Lower leg skin (tissue), 4 donors: ENCODE measurements around the gene CAND1. TPM values are rescaled to one million over a fixed set of nuclear protein-coding genes. Genes with fewer than 3 reads are reported as not detected.

ENCODE experiments used
- DNase-seq, 2 donors: peaks; one replicate each; pipeline ENCODE4 v3.0.0-alpha.2; 2019; ENCODE audit warnings: low spot score in 2 of 2
- H3K4me3 ChIP-seq: fragments of 200-600 bp; sonication (generic); 2 replicates; pipeline ENCODE4 v1.5.1; 2017; ENCODE audit warnings: mild to moderate bottlenecking, low read depth; ENCODE audit not compliant: poor library complexity, severe bottlenecking
- POLR2A ChIP-seq, 2 donors: fragments of 450-650 bp; IDR thresholded peaks; one replicate each; pipeline ENCODE4 v1.6.1; 2016 to 2017; ENCODE audit warnings: antibody characterized with exemption in 2 of 2, mild to moderate bottlenecking in 1 of 2, moderate library complexity in 1 of 2
- WGBS, 2 donors: methylation state at CpG; one replicate each; pipeline ENCODE4 v1.1.5; 2018; 5-methylcytosine and 5-hydroxymethylcytosine counted together
- intact Hi-C: fragments of 100-400 bp; cut with DNase I; formaldehyde crosslinking; loops from one replicate; pipeline ENCODE4 v1.15.0; 2023; ENCODE audit warnings: low total_unique reads
- total RNA-seq, 4 donors: library from RNA; depleted of rRNA; stranded (reverse); fragments of >200 nt; gene quantifications; one replicate each; pipeline ENCODE4 v1.1.0, GENCODE V29; 2016
- TF ChIP-seq, protein P1 (sequence below), 3 donors: fragments of 450-650 bp; IDR thresholded peaks; one replicate each; pipeline ENCODE4 v1.5.1; 2016; ENCODE audit warnings: antibody characterized with exemption in 3 of 3, mild to moderate bottlenecking in 3 of 3, moderate library complexity in 2 of 3

CAND1 gene
- total RNA-seq, 4 donors from 2014 or later, result 46.2 to 75.5 (median 70.3) TPM

DNA sequence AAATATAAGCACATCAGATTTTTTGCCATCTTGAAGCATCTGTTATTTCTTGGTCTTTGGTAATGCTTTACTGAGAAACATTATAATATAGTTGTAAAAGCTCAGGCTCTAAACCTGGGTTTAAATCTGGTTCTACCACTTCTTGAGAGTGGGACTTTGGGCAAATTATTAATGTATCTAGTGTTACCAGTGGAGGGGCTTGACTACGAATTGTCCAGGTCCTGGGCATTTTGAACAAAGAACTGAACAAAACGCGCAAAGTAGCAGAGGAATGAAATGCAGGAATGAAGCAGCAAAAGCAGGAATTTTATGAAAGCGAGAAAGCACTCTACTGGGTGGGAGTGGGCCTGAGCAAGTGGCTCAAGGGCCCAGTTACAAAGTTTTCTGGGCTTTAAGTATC is 50.8 kb downstream of the CAND1 start:
- no peak for DNase-seq
- TF ChIP-seq POLR2A (IDR thresholded peaks at IDR 0.05), result no peak
- TF ChIP-seq, protein P1, sequence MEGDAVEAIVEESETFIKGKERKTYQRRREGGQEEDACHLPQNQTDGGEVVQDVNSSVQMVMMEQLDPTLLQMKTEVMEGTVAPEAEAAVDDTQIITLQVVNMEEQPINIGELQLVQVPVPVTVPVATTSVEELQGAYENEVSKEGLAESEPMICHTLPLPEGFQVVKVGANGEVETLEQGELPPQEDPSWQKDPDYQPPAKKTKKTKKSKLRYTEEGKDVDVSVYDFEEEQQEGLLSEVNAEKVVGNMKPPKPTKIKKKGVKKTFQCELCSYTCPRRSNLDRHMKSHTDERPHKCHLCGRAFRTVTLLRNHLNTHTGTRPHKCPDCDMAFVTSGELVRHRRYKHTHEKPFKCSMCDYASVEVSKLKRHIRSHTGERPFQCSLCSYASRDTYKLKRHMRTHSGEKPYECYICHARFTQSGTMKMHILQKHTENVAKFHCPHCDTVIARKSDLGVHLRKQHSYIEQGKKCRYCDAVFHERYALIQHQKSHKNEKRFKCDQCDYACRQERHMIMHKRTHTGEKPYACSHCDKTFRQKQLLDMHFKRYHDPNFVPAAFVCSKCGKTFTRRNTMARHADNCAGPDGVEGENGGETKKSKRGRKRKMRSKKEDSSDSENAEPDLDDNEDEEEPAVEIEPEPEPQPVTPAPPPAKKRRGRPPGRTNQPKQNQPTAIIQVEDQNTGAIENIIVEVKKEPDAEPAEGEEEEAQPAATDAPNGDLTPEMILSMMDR (IDR thresholded peaks at IDR 0.05), result no peak
- intact Hi-C loops, result no loop called here
- 95 to 96% methylated on average over 4 of the region's 4 CpGs for WGBS, 2 donors
- no peak overlapping the region for H3K4me3 ChIP-seq

DNA sequence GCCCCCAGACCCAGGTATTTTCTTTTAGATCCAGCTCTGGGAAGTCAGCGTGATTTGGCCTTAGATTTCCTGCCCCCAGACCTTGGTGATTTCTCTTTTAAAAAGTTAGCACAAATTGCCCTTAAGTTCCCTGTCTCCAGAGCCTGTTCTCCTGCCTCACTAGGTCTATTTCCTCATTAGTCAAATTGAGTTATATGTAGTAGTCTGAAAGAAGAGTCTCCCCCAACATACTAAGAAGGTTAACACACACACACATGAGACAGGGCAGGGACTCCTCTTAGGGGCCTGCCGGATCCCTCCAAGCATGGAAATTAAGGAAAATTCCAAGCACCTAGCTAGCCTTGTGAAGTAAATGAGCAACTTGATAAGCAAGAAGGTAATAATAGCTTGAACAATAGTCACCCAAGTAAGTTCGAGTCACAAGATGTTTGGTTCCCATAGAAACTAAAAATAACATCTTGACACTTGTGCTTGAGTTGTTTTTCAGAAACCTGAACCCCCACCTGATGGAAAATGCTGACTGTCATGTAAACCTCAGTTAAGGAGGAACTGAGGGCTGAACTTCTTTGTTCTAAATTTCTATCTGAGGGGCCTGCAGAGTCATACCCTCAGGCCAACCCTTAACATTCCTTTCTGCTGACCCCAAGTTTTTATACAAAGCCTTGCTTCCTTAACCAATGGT is 51.6 kb downstream of the CAND1 start:
- no peak overlapping the region for H3K4me3 ChIP-seq
- TF ChIP-seq, protein P1 (IDR thresholded peaks at IDR 0.05), result no peak
- no peak for TF ChIP-seq POLR2A (IDR thresholded peaks at IDR 0.05)
- intact Hi-C loops, result no loop called here
- no peak for DNase-seq
- 75 to 78% methylated on average over 3 of the region's 3 CpGs for WGBS, 2 donors

DNA sequence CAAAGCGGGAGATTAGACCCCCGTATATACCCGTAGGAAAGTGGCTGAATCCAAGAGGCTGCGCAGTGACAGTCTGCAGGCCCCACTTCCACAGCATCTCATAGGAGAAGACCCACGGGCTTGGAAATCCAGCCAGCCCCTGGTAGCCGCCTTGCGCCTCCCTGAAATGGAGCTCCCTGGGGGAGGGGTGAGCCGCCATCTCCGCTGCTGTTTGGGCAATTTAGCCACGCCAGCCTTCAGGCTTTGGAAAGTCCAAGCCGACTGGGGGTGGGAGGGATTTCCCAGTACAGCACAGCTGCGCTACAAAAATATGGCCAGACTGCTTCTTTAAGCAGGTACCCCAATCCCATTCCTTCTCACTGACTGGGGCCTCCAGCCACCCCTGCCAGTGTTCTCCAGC is 53.4 kb downstream of the CAND1 start:
- DNase-seq, result no peak
- TF ChIP-seq, protein P1 (IDR thresholded peaks at IDR 0.05), result no peak
- TF ChIP-seq POLR2A (IDR thresholded peaks at IDR 0.05), result no peak
- intact Hi-C loops, result no loop called here
- H3K4me3 ChIP-seq, result no peak overlapping the region
- WGBS, 2 donors, result 86 to 95% methylated on average over 10 to 12 of the region's 12 CpGs

DNA sequence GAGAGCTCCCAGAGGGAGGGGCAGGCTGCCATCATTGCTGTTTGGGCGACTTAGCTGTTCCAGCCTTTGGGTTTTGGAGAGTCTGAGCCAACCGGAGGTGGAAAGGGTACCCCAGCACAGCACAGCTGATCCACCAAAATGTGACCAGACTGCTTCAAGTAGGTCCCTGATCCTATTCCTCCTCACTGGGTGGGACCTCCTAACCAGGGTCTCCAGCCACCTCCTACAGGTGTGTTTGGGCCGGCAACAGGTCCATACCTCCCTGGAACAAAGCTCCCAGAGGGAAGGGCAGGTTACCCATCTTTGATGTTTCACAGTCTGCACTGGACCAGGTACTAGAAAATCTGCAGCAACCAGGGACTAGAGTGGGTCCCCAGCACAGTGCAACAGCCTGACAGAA is 53.8 kb downstream of the CAND1 start:
- intact Hi-C loops, result no loop called here
- no peak for DNase-seq
- no peak for TF ChIP-seq POLR2A (IDR thresholded peaks at IDR 0.05)
- TF ChIP-seq, protein P1 (IDR thresholded peaks at IDR 0.05), result no peak
- WGBS, 2 donors, result 95 to 100% methylated on average over 3 of the region's 3 CpGs
- H3K4me3 ChIP-seq, result no peak overlapping the region

DNA sequence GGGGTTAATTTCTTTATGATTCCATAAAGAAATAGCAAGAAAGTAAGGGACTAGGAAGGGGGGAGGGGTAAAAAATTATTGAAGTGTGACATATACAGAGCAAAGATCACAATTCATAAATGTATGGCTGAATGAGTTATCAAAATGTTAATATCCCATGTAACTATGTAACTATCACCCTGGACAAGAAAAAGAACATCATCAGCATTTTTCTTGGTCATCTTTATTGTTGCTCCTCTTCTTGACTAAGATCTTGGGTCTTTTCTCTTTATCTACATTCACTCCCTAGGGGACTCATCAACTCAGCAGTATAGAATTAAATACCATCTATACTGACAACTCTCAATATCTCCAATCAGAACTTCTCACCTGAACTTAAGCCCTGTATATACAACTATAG is 57.5 kb downstream of the CAND1 start:
- H3K4me3 ChIP-seq, result no peak overlapping the region
- intact Hi-C loops, result no loop called here
- DNase-seq, result no peak
- TF ChIP-seq, protein P1 (IDR thresholded peaks at IDR 0.05), result no peak
- TF ChIP-seq POLR2A (IDR thresholded peaks at IDR 0.05), result no peak

DNA sequence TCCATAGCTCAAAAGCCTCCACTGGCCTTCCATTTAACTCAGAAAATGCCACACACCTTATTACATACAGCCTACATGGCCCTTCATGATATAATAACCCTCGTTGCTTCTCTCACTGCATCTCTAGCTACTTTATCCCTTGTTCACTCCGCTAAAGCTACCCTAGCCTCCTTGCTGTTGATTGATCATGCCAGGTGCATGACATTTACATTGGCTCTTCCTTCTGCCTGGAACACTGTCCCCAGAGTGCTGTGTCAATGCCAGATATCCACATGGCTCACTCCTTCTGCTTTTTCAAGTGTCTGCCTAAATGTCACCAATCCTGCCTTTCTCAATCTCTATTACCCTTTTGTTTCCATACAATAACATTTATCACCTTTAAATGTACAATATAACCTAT is 58.3 kb downstream of the CAND1 start:
- H3K4me3 ChIP-seq, result no peak overlapping the region

More for the DNA sequence above, 58.3 kb downstream of the CAND1 start:
- DNase-seq, result no peak
- no peak for TF ChIP-seq POLR2A (IDR thresholded peaks at IDR 0.05)
- TF ChIP-seq, protein P1 (IDR thresholded peaks at IDR 0.05), result no peak
- intact Hi-C loops, result no loop called here
- 78 to 80% methylated on average over 2 of the region's 2 CpGs for WGBS, 2 donors
